CD4-positive, alpha-beta T cell treated with Interleukin-17A for 4 hours (primary cell): ENCODE measurements around the gene SSBP2.

Source experiments
- DNase-seq: peaks from one replicate; pipeline ENCODE4 v3.0.0-alpha.2; 2020; ENCODE audit warnings: mixed read lengths

SSBP2 gene

GRCh38 chr5:81766611-81767010 lies 15.7 kb upstream of the SSBP2 start:
- no peak for DNase-seq

GRCh38 chr5:81763294-81763928 lies 12.5 kb upstream of the SSBP2 start:
- DNase-seq: no peak

GRCh38 chr5:81762853-81763252 lies 12.0 kb upstream of the SSBP2 start:
- DNase-seq: no peak

GRCh38 chr5:81762401-81762800 lies 11.5 kb upstream of the SSBP2 start:
- no peak for DNase-seq

- no peak for DNase-seq
These were observed 11.1 kb upstream of the SSBP2 start for GRCh38 chr5:81761970-81762369.

- DNase-seq: no peak
These were observed 10.4 kb upstream of the SSBP2 start for GRCh38 chr5:81761270-81761669.

GRCh38 chr5:81760521-81760920 lies 9.6 kb upstream of the SSBP2 start:
- no peak for DNase-seq

- DNase-seq: no peak
These were observed 8.7 kb upstream of the SSBP2 start for GRCh38 chr5:81759632-81760005.

- DNase-seq: no peak
These were observed 6.5 kb upstream of the SSBP2 start for GRCh38 chr5:81757404-81757803.

GRCh38 chr5:81756016-81756415 lies 5.1 kb upstream of the SSBP2 start:
- no peak for DNase-seq

GRCh38 chr5:81755320-81755719 lies 4.4 kb upstream of the SSBP2 start:
- no peak for DNase-seq

- no peak for DNase-seq
These were observed 3.7 kb upstream of the SSBP2 start for GRCh38 chr5:81754621-81755020.

- DNase-seq: no peak
These were observed 2.5 kb upstream of the SSBP2 start for GRCh38 chr5:81753429-81753828.

GRCh38 chr5:81752644-81752963 lies 1.7 kb upstream of the SSBP2 start:
- no peak for DNase-seq

GRCh38 chr5:81751836-81752643 lies 1.1 kb upstream of the SSBP2 start:
- no peak for DNase-seq

GRCh38 chr5:81750308-81751008 lies 439 bp downstream of the SSBP2 start:
- peak; percentile 54 for DNase-seq

- peak; percentile 66 for DNase-seq
These were observed 1.2 kb downstream of the SSBP2 start for GRCh38 chr5:81749561-81750307.

GRCh38 chr5:81749192-81749560 lies 1.7 kb downstream of the SSBP2 start:
- DNase-seq: peak; percentile 10

GRCh38 chr5:81748556-81748955 lies 2.3 kb downstream of the SSBP2 start:
- no peak for DNase-seq

GRCh38 chr5:81747030-81747429 lies 3.9 kb downstream of the SSBP2 start:
- no peak for DNase-seq

GRCh38 chr5:81740758-81741157 lies 10.1 kb downstream of the SSBP2 start:
- DNase-seq: no peak

GRCh38 chr5:81739291-81739690 lies 11.6 kb downstream of the SSBP2 start:
- no peak for DNase-seq

- no peak for DNase-seq
These were observed 21.6 kb downstream of the SSBP2 start for GRCh38 chr5:81729276-81729675.

GRCh38 chr5:81728301-81728700 lies 22.6 kb downstream of the SSBP2 start:
- DNase-seq: no peak
